Activated naive CD4-positive, alpha-beta T cell treated with anti-CD3 and anti-CD28 coated beads, Interleukin-2, amount 50 U/mL, for 72 hours (primary cell): ENCODE results near the gene PPIL1. TPM values are rescaled to one million over a fixed set of nuclear protein-coding genes. Genes with fewer than 3 reads are reported as not detected.

Experiments used
- ATAC-seq, 2 donors: fragments of 150-1000 bp; cut with Tn5 transposase; 2 replicates each; pipeline ENCODE4 v1.10.0; 2021; ENCODE audit warnings: mild to moderate bottlenecking in 2 of 2, moderate library complexity in 2 of 2
- DNase-seq, 2 donors: peaks; one replicate each; pipeline ENCODE4 v3.0.0; 2021 to 2022; ENCODE audit warnings: low spot score in 2 of 2
- H3K27ac Mint-ChIP-seq, 2 donors: one replicate each; pipeline ENCODE4 v1.8.0; 2022; ENCODE audit warnings: mild to moderate bottlenecking in 2 of 2, mixed read lengths in 2 of 2
- H3K36me3 Mint-ChIP-seq, 2 donors: one replicate each; pipeline ENCODE4 v1.8.0; 2022; ENCODE audit warnings: mixed read lengths in 2 of 2
- H3K9me3 Mint-ChIP-seq, 2 donors: one replicate each; pipeline ENCODE4 v1.8.0; 2022; ENCODE audit warnings: mixed read lengths in 2 of 2
- total RNA-seq, 2 donors: library from RNA; stranded (reverse); gene quantifications; one replicate each; pipeline ENCODE4 v1.2.3, GENCODE V29; 2022

PPIL1 gene
- 10 to 100 TPM; 23.4 to 44.3 TPM for total RNA-seq

GRCh38 chr6:36874443-36875249 is at the start of gene PPIL1:
PPIL1 (minus strand) TSS chr6:36874803; CDS start chr6:36874772, 31 bp downstream.
- Mint-ChIP-seq H3K27ac (peak within 1 kb of the TSS; percentile 95 to 100), H3K36me3 (peaks cover 29 to 32% of the 10 kb centered on the region in 2 donors), H3K9me3 (no peaks in the 10 kb centered on the region)
- peak; percentile 73 to 75 for ATAC-seq
- DNase-seq, result peak; percentile 83 to 84

- DNase-seq (no peak), ATAC-seq (peak in 1 of 2 donors; percentile 43)
- Mint-ChIP-seq H3K36me3 (peaks cover 0 to 13% of the 10 kb centered on the region in 2 donors), H3K9me3 (no peaks in the 10 kb centered on the region), H3K27ac (peak overlapping the region in 1 of 2 donors; percentile 50)
These were observed 49.5 kb upstream of the PPIL1 start for GRCh38 chr6:36924131-36924530.

- Mint-ChIP-seq H3K9me3 (no peaks in the 10 kb centered on the region), H3K27ac (no peak overlapping the region), H3K36me3 (peaks cover 8 to 14% of the 10 kb centered on the region in 2 donors)
- no peak for DNase-seq
- ATAC-seq, result no peak
These were observed 45.9 kb upstream of the PPIL1 start for GRCh38 chr6:36920546-36920945.

- ATAC-seq (no peak), DNase-seq (no peak)
- Mint-ChIP-seq H3K27ac (no peak overlapping the region), H3K36me3 (peaks cover 9 to 14% of the 10 kb centered on the region in 2 donors), H3K9me3 (no peaks in the 10 kb centered on the region)
These were observed 45.4 kb upstream of the PPIL1 start for GRCh38 chr6:36920049-36920448.

GRCh38 chr6:36917541-36918193 is 43.1 kb upstream of the PPIL1 start:
- Mint-ChIP-seq H3K27ac (no peak overlapping the region), H3K9me3 (no peaks in the 10 kb centered on the region), H3K36me3 (peaks cover 19 to 26% of the 10 kb centered on the region in 2 donors)
- no peak for ATAC-seq
- DNase-seq, result no peak

GRCh38 chr6:36916126-36916525 is 41.5 kb upstream of the PPIL1 start:
- DNase-seq (no peak), ATAC-seq (no peak)
- peak overlapping the region in 1 of 2 donors; percentile 38 for H3K27ac Mint-ChIP-seq
- H3K36me3 Mint-ChIP-seq, result peaks cover 19 to 24% of the 10 kb centered on the region in 2 donors
- H3K9me3 Mint-ChIP-seq, result no peaks in the 10 kb centered on the region

GRCh38 chr6:36915599-36915998 is 41.0 kb upstream of the PPIL1 start:
- Mint-ChIP-seq H3K27ac (peak overlapping the region in 1 of 2 donors; percentile 38), H3K36me3 (peaks cover 19% of the 10 kb centered on the region in 2 donors), H3K9me3 (no peaks in the 10 kb centered on the region)
- ATAC-seq (no peak), DNase-seq (no peak)

- Mint-ChIP-seq H3K9me3 (no peaks in the 10 kb centered on the region), H3K36me3 (peaks cover 18 to 19% of the 10 kb centered on the region in 2 donors), H3K27ac (peak overlapping the region in 1 of 2 donors; percentile 64)
- DNase-seq (no peak), ATAC-seq (no peak)
These were observed 39.7 kb upstream of the PPIL1 start for GRCh38 chr6:36914227-36914794.

- Mint-ChIP-seq H3K36me3 (peaks cover 18 to 19% of the 10 kb centered on the region in 2 donors), H3K9me3 (no peaks in the 10 kb centered on the region), H3K27ac (peak overlapping the region; percentile 64 to 96)
- DNase-seq (no peak), ATAC-seq (no peak)
These were observed 38.5 kb upstream of the PPIL1 start for GRCh38 chr6:36913082-36913481.

- DNase-seq (peak; percentile 60 to 61), ATAC-seq (peak; percentile 93 to 94)
- H3K36me3 Mint-ChIP-seq, result peaks cover 18 to 19% of the 10 kb centered on the region in 2 donors
- H3K27ac Mint-ChIP-seq, result peak overlapping the region; percentile 64 to 96
- no peaks in the 10 kb centered on the region for H3K9me3 Mint-ChIP-seq
These were observed 38.0 kb upstream of the PPIL1 start for GRCh38 chr6:36912586-36912985.

- Mint-ChIP-seq H3K9me3 (no peaks in the 10 kb centered on the region), H3K27ac (peak overlapping the region; percentile 64 to 96), H3K36me3 (peaks cover 18 to 19% of the 10 kb centered on the region in 2 donors)
- ATAC-seq (peak; percentile 55 to 63), DNase-seq (peak in 1 of 2 donors; percentile 30)
These were observed 37.4 kb upstream of the PPIL1 start for GRCh38 chr6:36912030-36912454.

GRCh38 chr6:36908747-36909146 is 34.1 kb upstream of the PPIL1 start:
- no peak overlapping the region for H3K27ac Mint-ChIP-seq
- ATAC-seq (no peak), DNase-seq (no peak)
- H3K36me3 Mint-ChIP-seq, result peaks cover 7 to 8% of the 10 kb centered on the region in 2 donors
- no peaks in the 10 kb centered on the region for H3K9me3 Mint-ChIP-seq

- Mint-ChIP-seq H3K9me3 (no peaks in the 10 kb centered on the region), H3K27ac (no peak overlapping the region), H3K36me3 (peaks cover 7 to 8% of the 10 kb centered on the region in 2 donors)
- ATAC-seq (no peak), DNase-seq (no peak)
These were observed 33.2 kb upstream of the PPIL1 start for GRCh38 chr6:36907781-36908180.

- H3K36me3 Mint-ChIP-seq, result peaks cover 7 to 12% of the 10 kb centered on the region in 2 donors
These were observed 32.1 kb upstream of the PPIL1 start for GRCh38 chr6:36906539-36907325.

GRCh38 chr6:36904851-36905393 is 30.3 kb upstream of the PPIL1 start:
- H3K9me3 Mint-ChIP-seq, result no peaks in the 10 kb centered on the region
- peaks cover 7 to 12% of the 10 kb centered on the region in 2 donors for H3K36me3 Mint-ChIP-seq
- no peak overlapping the region for H3K27ac Mint-ChIP-seq
- DNase-seq (no peak), ATAC-seq (no peak)

More at GRCh38 chr6:36906539-36907325, 32.1 kb upstream of the PPIL1 start:
- Mint-ChIP-seq H3K9me3 (no peaks in the 10 kb centered on the region), H3K27ac (no peak overlapping the region)
- no peak for ATAC-seq
- no peak for DNase-seq

GRCh38 chr6:36904114-36904513 is 29.5 kb upstream of the PPIL1 start:
- no peak overlapping the region for H3K27ac Mint-ChIP-seq

More at GRCh38 chr6:36904114-36904513, 29.5 kb upstream of the PPIL1 start:
- DNase-seq (no peak), ATAC-seq (no peak)
- Mint-ChIP-seq H3K36me3 (peaks cover 7 to 17% of the 10 kb centered on the region in 2 donors), H3K9me3 (no peaks in the 10 kb centered on the region)
